Mesenchymal stem cell (in vitro differentiated cells and primary cell): ENCODE measurements around the gene ITGA2B.
A peak's percentile ranks its signal among the peaks of the same experiment; 100 is the strongest.
"Not testable (repeated sequence)": the region's sequence is repeated elsewhere in the genome, so short reads cannot be mapped to it uniquely, and the experiment has no call there.

Experiments
- DNase-seq: peaks from one replicate; pipeline ENCODE4 v3.0.0-alpha.2; 2013
- H2AFZ ChIP-seq: one replicate; pipeline ENCODE4 v1.6.1; 2013; ENCODE audit warnings: low read depth, mild to moderate bottlenecking, control low read depth, inconsistent platforms, low read length, moderate library complexity
- H2AK5ac ChIP-seq: 2 replicates; pipeline ENCODE4 v1.6.1; 2013; ENCODE audit warnings: low read length, moderate library complexity, mild to moderate bottlenecking, inconsistent platforms; ENCODE audit not compliant: severe bottlenecking
- H2BK120ac ChIP-seq: one replicate; pipeline ENCODE4 v1.6.1; 2013; ENCODE audit warnings: low read depth, mild to moderate bottlenecking, inconsistent platforms, low read length, moderate library complexity
- H2BK12ac ChIP-seq, 2 experiments: one replicate each; pipeline ENCODE4 v1.6.1; 2013; ENCODE audit warnings: inconsistent platforms in 2 of 2, low read length in 2 of 2, mild to moderate bottlenecking in 2 of 2, moderate library complexity in 2 of 2, control low read depth in 1 of 2
- H2BK15ac ChIP-seq: one replicate; pipeline ENCODE4 v1.6.1; 2013; ENCODE audit warnings: mild to moderate bottlenecking, low read depth, inconsistent platforms; ENCODE audit not compliant: poor library complexity, severe bottlenecking
- H2BK5ac ChIP-seq: 2 replicates; pipeline ENCODE4 v1.6.1; 2013; ENCODE audit warnings: low read depth, mild to moderate bottlenecking, low read length, control low read depth, inconsistent platforms; ENCODE audit not compliant: poor library complexity, severe bottlenecking
- H3K14ac ChIP-seq, 2 experiments: one replicate each; pipeline ENCODE4 v1.6.1; 2013; ENCODE audit warnings: inconsistent platforms in 2 of 2, low read length in 2 of 2, control low read depth in 1 of 2, mild to moderate bottlenecking in 1 of 2, moderate library complexity in 1 of 2
- H3K18ac ChIP-seq, 2 experiments: one replicate each; pipeline ENCODE4 v1.6.1; 2013; ENCODE audit warnings: inconsistent platforms in 2 of 2, low read length in 2 of 2, control low read depth in 1 of 2, low read depth in 1 of 2, mild to moderate bottlenecking in 1 of 2
- H3K23ac ChIP-seq, 2 experiments: one replicate each; pipeline ENCODE4 v1.6.1; 2013; ENCODE audit warnings: inconsistent platforms in 2 of 2, low read length in 2 of 2, mild to moderate bottlenecking in 2 of 2, moderate library complexity in 2 of 2, control low read depth in 1 of 2
- H3K27ac ChIP-seq: 2 replicates; pipeline ENCODE4 v1.5.1; 2013; ENCODE audit warnings: mild to moderate bottlenecking, moderate library complexity, low read length, control low read depth, inconsistent platforms; ENCODE audit not compliant: poor library complexity, severe bottlenecking
- H3K27me3 ChIP-seq, 2 experiments: 2 replicates each; pipeline versions ENCODE4 v1.6.1 to v1.7.0; 2013; ENCODE audit warnings: low read length in 2 of 2, mild to moderate bottlenecking in 2 of 2, moderate library complexity in 2 of 2, control low read depth in 1 of 2, inconsistent platforms in 1 of 2; ENCODE audit not compliant: control insufficient read depth in 1 of 2, insufficient read depth in 1 of 2
- H3K36me3 ChIP-seq, 2 experiments: 2 replicates each; pipeline versions ENCODE4 v1.6.1 to v1.7.0; 2013; ENCODE audit warnings: low read length in 2 of 2, control low read depth in 1 of 2, inconsistent platforms in 1 of 2, low read depth in 1 of 2, mild to moderate bottlenecking in 1 of 2; ENCODE audit not compliant: insufficient read depth in 2 of 2, control insufficient read depth in 1 of 2
- H3K4ac ChIP-seq, 2 experiments: one replicate each; pipeline ENCODE4 v1.6.1; 2013; ENCODE audit warnings: inconsistent platforms in 2 of 2, low read length in 2 of 2, mild to moderate bottlenecking in 2 of 2, moderate library complexity in 2 of 2, control low read depth in 1 of 2, low read depth in 1 of 2
- H3K4me1 ChIP-seq: 2 replicates; pipeline ENCODE4 v1.6.1; 2013; ENCODE audit warnings: low read depth, low read length, control low read depth; ENCODE audit not compliant: control insufficient read depth, insufficient read depth
- H3K4me2 ChIP-seq: 2 replicates; pipeline ENCODE4 v1.6.1; 2013; ENCODE audit warnings: low read length, mild to moderate bottlenecking, inconsistent platforms; ENCODE audit not compliant: poor library complexity, severe bottlenecking
- H3K4me3 ChIP-seq, 2 experiments: 2 replicates each; pipeline versions ENCODE4 v1.5.1 to v1.7.0; 2013; ENCODE audit warnings: low read length in 2 of 2, mild to moderate bottlenecking in 2 of 2, control low read depth in 1 of 2, low read depth in 1 of 2; ENCODE audit not compliant: insufficient read depth in 1 of 2
- H3K79me1 ChIP-seq: replicated peaks from 2 replicates; pipeline ENCODE4 v1.6.1; 2013; ENCODE audit warnings: mild to moderate bottlenecking, control low read depth, low read length, inconsistent platforms; ENCODE audit not compliant: poor library complexity, severe bottlenecking
- H3K9ac ChIP-seq: 2 replicates; pipeline ENCODE4 v1.7.0; 2013; ENCODE audit warnings: mild to moderate bottlenecking, low read length, moderate library complexity
- H3K9me3 ChIP-seq: 2 replicates; pipeline ENCODE4 v1.7.0; 2013; ENCODE audit warnings: mild to moderate bottlenecking, low read length; ENCODE audit not compliant: control insufficient read depth
- H4K8ac ChIP-seq: one replicate; pipeline ENCODE4 v1.6.1; 2013; ENCODE audit warnings: inconsistent platforms, mild to moderate bottlenecking, low read length, moderate library complexity
- H4K91ac ChIP-seq: one replicate; pipeline ENCODE4 v1.6.1; 2013; ENCODE audit warnings: mild to moderate bottlenecking, low read length, inconsistent platforms
- WGBS: methylation state at CpG from one replicate; pipeline ENCODE4 v1.1.7; 2013; ENCODE audit warnings: mixed read lengths; 5-methylcytosine and 5-hydroxymethylcytosine counted together

The ITGA2B gene

GRCh38 chr17:44334315-44334714 is 55.1 kb downstream of the ITGA2B start:
- H3K9ac ChIP-seq = no peak overlapping the region
- H3K9me3 ChIP-seq = no peaks in the 10 kb centered on the region
- no peak overlapping the region for H3K4me3 ChIP-seq
- no peak overlapping the region for H3K18ac ChIP-seq
- H3K4me2 ChIP-seq = no peak overlapping the region
- H3K14ac ChIP-seq = peak overlapping the region in 1 of 2 experiments; percentile 7
- H2AFZ ChIP-seq = no peak overlapping the region
- no peak for DNase-seq
- H3K27ac ChIP-seq = no peak overlapping the region
- no peak overlapping the region for H2BK5ac ChIP-seq
- peaks cover 17% of the 10 kb centered on the region for H3K4me1 ChIP-seq
- H2AK5ac ChIP-seq = no peak overlapping the region
- H3K27me3 ChIP-seq = peaks cover 0 to 7% of the 10 kb centered on the region in 2 experiments
- H2BK12ac ChIP-seq = no peak overlapping the region
- H3K23ac ChIP-seq = no peak overlapping the region
- H2BK120ac ChIP-seq = no peak overlapping the region
- no peak overlapping the region for H4K91ac ChIP-seq
- 69% methylated on average over 2 of the region's 2 CpGs for WGBS
- no peaks in the 10 kb centered on the region for H3K36me3 ChIP-seq
- H2BK15ac ChIP-seq = no peak overlapping the region
- H3K79me1 ChIP-seq = no peaks in the 10 kb centered on the region
- H3K4ac ChIP-seq = no peak overlapping the region
- no peak overlapping the region for H4K8ac ChIP-seq

- H3K4me2 ChIP-seq = no peak overlapping the region
- WGBS = 89% methylated on average over 4 of the region's 5 CpGs
- DNase-seq = no peak
- H2BK5ac ChIP-seq = no peak overlapping the region
- no peak overlapping the region for H2BK120ac ChIP-seq
- H3K27me3 ChIP-seq = peaks cover 0 to 7% of the 10 kb centered on the region in 2 experiments
- H4K91ac ChIP-seq = no peak overlapping the region
- H3K4me1 ChIP-seq = peaks cover 12% of the 10 kb centered on the region
- no peak overlapping the region for H2BK12ac ChIP-seq
- no peak overlapping the region for H3K27ac ChIP-seq
- no peaks in the 10 kb centered on the region for H3K36me3 ChIP-seq
- no peak overlapping the region for H2AK5ac ChIP-seq
- H3K18ac ChIP-seq = no peak overlapping the region
- no peak overlapping the region for H2AFZ ChIP-seq
- no peak overlapping the region for H3K4me3 ChIP-seq
- no peaks in the 10 kb centered on the region for H3K79me1 ChIP-seq
- H4K8ac ChIP-seq = no peak overlapping the region
- H3K4ac ChIP-seq = no peak overlapping the region
- no peak overlapping the region for H2BK15ac ChIP-seq
- no peak overlapping the region for H3K9ac ChIP-seq
- H3K23ac ChIP-seq = no peak overlapping the region
- H3K9me3 ChIP-seq = no peaks in the 10 kb centered on the region
- H3K14ac ChIP-seq = no peak overlapping the region
Observed at GRCh38 chr17:44333371-44333770, 56.1 kb downstream of the ITGA2B start.

- no peak overlapping the region for H3K14ac ChIP-seq
- H2BK12ac ChIP-seq = no peak overlapping the region
- H3K23ac ChIP-seq = no peak overlapping the region
- no peak overlapping the region for H3K4ac ChIP-seq
- no peak overlapping the region for H3K18ac ChIP-seq
- peak; percentile 81 for DNase-seq
- peaks cover 10% of the 10 kb centered on the region for H3K4me1 ChIP-seq
- no peak overlapping the region for H4K91ac ChIP-seq
- H2AK5ac ChIP-seq = no peak overlapping the region
- H4K8ac ChIP-seq = no peak overlapping the region
- no peak overlapping the region for H2BK120ac ChIP-seq
- H3K9me3 ChIP-seq = no peaks in the 10 kb centered on the region
- WGBS = 0% methylated on average over 4 of the region's 7 CpGs
- H2BK5ac ChIP-seq = no peak overlapping the region
- H3K27me3 ChIP-seq = peaks cover 0 to 7% of the 10 kb centered on the region in 2 experiments
- no peak overlapping the region for H3K9ac ChIP-seq
- no peaks in the 10 kb centered on the region for H3K36me3 ChIP-seq
- H3K79me1 ChIP-seq = no peaks in the 10 kb centered on the region
- H2BK15ac ChIP-seq = no peak overlapping the region
- H2AFZ ChIP-seq = no peak overlapping the region
- no peak overlapping the region for H3K4me2 ChIP-seq
- no peak overlapping the region for H3K4me3 ChIP-seq
- H3K27ac ChIP-seq = no peak overlapping the region
Observed at GRCh38 chr17:44331249-44331760, 58.1 kb downstream of the ITGA2B start.

GRCh38 chr17:44330263-44330662 is 59.2 kb downstream of the ITGA2B start:
- not testable (repeated sequence) for H3K79me1 ChIP-seq, H3K4me3 ChIP-seq, H3K9me3 ChIP-seq, H3K27ac ChIP-seq, H3K23ac ChIP-seq, H4K8ac ChIP-seq, H3K4ac ChIP-seq, H4K91ac ChIP-seq, H3K9ac ChIP-seq, H3K36me3 ChIP-seq, H2AK5ac ChIP-seq, H2BK15ac ChIP-seq, H3K4me2 ChIP-seq, H2BK12ac ChIP-seq, H2BK5ac ChIP-seq, H3K14ac ChIP-seq, H3K27me3 ChIP-seq, H2BK120ac ChIP-seq, DNase-seq, H2AFZ ChIP-seq, H3K18ac ChIP-seq
- H3K4me1 ChIP-seq = peaks cover 12% of the 10 kb centered on the region
- WGBS = 93% methylated on average over 5 of the region's 5 CpGs
